HAP-1 (cell line): ENCODE data around the gene ADGRL3.

ENCODE experiments used
- DNase-seq, 2 experiments: peaks; one replicate each; pipeline ENCODE4 v3.0.0-alpha.2; 2016 to 2020; ENCODE audit warnings: low spot score in 2 of 2
- H3K27me3 ChIP-seq: fragments of 250-450 bp; sonication (Bioruptor Pico); 2 replicates; pipeline ENCODE4 v1.5.1; 2020; ENCODE audit warnings: low read depth, mild to moderate bottlenecking, moderate library complexity
- H3K36me3 ChIP-seq: fragments of 250-450 bp; sonication (Bioruptor Pico); replicated peaks from 2 replicates; pipeline ENCODE4 v1.5.1; 2020; ENCODE audit warnings: mild to moderate bottlenecking
- H3K4me1 ChIP-seq: fragments of 250-450 bp; sonication (Bioruptor Pico); 2 replicates; pipeline ENCODE4 v1.5.1; 2020; ENCODE audit warnings: mild to moderate bottlenecking
- H3K4me3 ChIP-seq: fragments of 250-450 bp; sonication (Bioruptor Pico); 2 replicates; pipeline ENCODE4 v1.5.1; 2020; ENCODE audit warnings: mild to moderate bottlenecking, moderate library complexity
- H3K9me3 ChIP-seq: fragments of 250-450 bp; sonication (Bioruptor Pico); 2 replicates; pipeline ENCODE4 v1.5.1; 2020; ENCODE audit warnings: mild to moderate bottlenecking, moderate library complexity
- in situ Hi-C: fragments of 300-500 bp; cut with MboI; formaldehyde crosslinking; loops from 3 replicates; pipeline ENCODE4 v1.14.3; 2020; ENCODE audit warnings: low sequenced_read_pairs, inconsistent platforms, mixed read lengths

Gene ADGRL3

GRCh38 chr4:61217222-61217621 lies 17.1 kb downstream of the ADGRL3 start:
- H3K27me3 ChIP-seq, result no peaks in the 10 kb centered on the region
- DNase-seq, result no peak
- no peak overlapping the region for H3K4me3 ChIP-seq
- in situ Hi-C loops, result no loop called here
- no peaks in the 10 kb centered on the region for H3K36me3 ChIP-seq
- H3K4me1 ChIP-seq, result no peaks in the 10 kb centered on the region
- H3K9me3 ChIP-seq, result no peaks in the 10 kb centered on the region

GRCh38 chr4:61220556-61220955 lies 20.4 kb downstream of the ADGRL3 start:
- H3K36me3 ChIP-seq, result no peaks in the 10 kb centered on the region
- H3K9me3 ChIP-seq, result no peaks in the 10 kb centered on the region
- no peaks in the 10 kb centered on the region for H3K4me1 ChIP-seq
- no peaks in the 10 kb centered on the region for H3K27me3 ChIP-seq
- no peak overlapping the region for H3K4me3 ChIP-seq
- DNase-seq, result no peak
- in situ Hi-C loops, result no loop called here

GRCh38 chr4:61223385-61223784 lies 23.3 kb downstream of the ADGRL3 start:
- Histone ChIP-seq H3K9me3 (no peaks in the 10 kb centered on the region), H3K4me3 (no peak overlapping the region), H3K27me3 (no peaks in the 10 kb centered on the region), H3K4me1 (peaks cover 13% of the 10 kb centered on the region), H3K36me3 (no peaks in the 10 kb centered on the region)
- in situ Hi-C loops, result no loop called here
- no peak for DNase-seq

- H3K4me3 ChIP-seq, result no peak overlapping the region
- no peaks in the 10 kb centered on the region for H3K9me3 ChIP-seq
- DNase-seq, result no peak
- in situ Hi-C loops, result no loop called here
- H3K36me3 ChIP-seq, result no peaks in the 10 kb centered on the region
- H3K27me3 ChIP-seq, result no peaks in the 10 kb centered on the region
- H3K4me1 ChIP-seq, result peaks cover 13% of the 10 kb centered on the region
Observed at GRCh38 chr4:61224573-61224972, 24.4 kb downstream of the ADGRL3 start.

DNA sequence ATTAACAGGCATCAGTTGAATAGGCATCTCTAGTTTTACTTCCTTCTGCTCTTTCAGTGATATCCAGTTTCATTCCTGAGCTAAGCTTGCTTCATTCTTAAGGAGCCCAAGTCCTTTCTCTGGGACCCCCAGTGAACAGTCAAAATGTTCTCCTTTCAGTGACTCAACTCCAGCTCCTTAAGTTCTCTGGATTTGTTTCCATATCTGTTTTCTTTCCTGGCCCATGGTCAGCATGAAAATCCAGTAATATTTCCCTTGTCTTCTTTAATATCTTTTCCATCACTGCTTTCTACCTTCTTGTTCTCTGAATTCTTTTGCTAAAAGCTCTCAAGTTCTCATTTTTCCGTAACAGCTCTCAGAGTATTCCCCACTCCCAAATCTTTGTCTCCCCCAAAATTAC lies 25.5 kb downstream of the ADGRL3 start:
- Histone ChIP-seq H3K9me3 (no peaks in the 10 kb centered on the region), H3K4me1 (peaks cover 13% of the 10 kb centered on the region), H3K27me3 (no peaks in the 10 kb centered on the region), H3K4me3 (no peak overlapping the region), H3K36me3 (no peaks in the 10 kb centered on the region)
- no peak for DNase-seq
- in situ Hi-C loops, result no loop called here

DNA sequence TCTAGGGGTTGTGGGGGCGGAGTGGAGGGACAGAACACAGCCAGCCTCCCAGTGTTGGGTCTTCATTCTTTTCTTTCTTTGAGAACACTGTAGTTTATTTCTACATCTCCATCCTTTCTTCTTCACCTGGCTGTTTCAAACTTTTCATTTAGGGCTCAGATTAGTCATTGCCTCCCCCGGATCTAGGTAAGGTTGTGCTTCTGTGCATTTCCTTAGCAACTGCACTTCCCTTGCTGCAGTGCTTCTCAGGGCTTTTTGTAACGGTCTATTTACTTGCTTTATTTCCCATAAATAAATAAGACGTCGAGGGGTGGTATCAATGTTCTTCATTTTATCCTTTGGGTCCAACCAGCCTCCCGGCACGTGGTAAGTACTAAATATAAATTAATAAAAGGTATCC lies 31.3 kb downstream of the ADGRL3 start:
- H3K4me1 ChIP-seq, result peaks cover 6% of the 10 kb centered on the region
- H3K27me3 ChIP-seq, result no peaks in the 10 kb centered on the region
- no peak for DNase-seq
- H3K36me3 ChIP-seq, result no peaks in the 10 kb centered on the region
- in situ Hi-C loops, result no loop called here
- no peaks in the 10 kb centered on the region for H3K9me3 ChIP-seq
- no peak overlapping the region for H3K4me3 ChIP-seq

- Histone ChIP-seq H3K27me3 (no peaks in the 10 kb centered on the region), H3K9me3 (no peaks in the 10 kb centered on the region), H3K4me3 (no peak overlapping the region), H3K4me1 (no peaks in the 10 kb centered on the region; the same call in 1 of the 2 replicates), H3K36me3 (no peaks in the 10 kb centered on the region)
- DNase-seq, result peak in 1 of 2 experiments; percentile 57
- in situ Hi-C loops, result no loop called here
Observed at GRCh38 chr4:61239250-61239649, 39.1 kb downstream of the ADGRL3 start.

DNA sequence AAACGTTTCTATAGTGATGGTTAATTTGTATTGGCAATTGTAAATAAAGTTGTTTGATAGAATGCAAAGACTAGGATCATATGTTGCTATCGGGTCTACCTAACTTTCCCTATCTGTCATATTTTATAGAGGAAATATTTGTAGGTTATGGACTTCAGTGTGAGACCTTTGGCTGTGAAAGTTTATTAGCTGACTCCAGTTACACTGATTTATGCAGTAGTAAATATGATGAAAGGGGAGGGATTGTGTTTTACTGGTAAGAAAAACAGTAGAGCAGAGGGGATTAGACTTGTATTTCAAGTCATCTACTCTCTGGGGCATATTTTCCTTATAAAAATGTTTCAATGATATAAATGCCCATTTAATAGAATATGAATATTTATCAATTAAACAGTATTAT lies 43.8 kb downstream of the ADGRL3 start:
- in situ Hi-C loops, result no loop called here
- DNase-seq, result no peak
- no peak overlapping the region for H3K4me3 ChIP-seq

DNA sequence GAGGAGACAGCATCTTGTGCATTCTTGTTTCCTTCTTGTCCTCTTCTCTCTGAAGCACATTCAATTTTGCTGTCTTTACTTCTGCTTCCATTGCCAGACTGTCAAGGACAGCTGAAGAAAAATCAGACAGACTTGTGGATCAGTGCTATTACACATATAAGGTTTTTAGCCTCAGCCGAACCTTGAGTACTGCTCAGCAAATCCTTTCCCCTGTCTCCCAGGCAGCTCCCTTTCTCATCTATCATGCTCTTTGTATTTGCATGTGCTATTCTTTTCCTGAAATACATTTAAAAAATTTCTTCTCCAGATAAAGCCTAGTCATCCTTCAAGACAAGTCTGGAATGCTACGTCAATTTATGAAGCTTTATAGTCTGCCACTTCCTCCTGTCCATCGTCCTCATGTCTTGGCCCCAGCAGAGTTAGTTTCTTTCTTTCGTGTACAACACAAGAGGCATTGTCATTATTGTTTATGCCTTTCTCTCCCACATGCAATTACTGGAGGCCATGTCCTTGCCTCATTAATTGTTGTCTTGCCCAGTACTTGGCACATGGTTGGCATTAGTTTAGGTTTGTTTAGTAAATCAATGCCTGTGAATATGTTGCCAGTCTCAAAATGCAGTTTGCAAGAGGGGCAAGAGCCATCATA lies 45.1 kb downstream of the ADGRL3 start:
- H3K4me1 ChIP-seq, result peaks cover 8% of the 10 kb centered on the region
- in situ Hi-C loops, result no loop called here
- DNase-seq, result no peak
- H3K36me3 ChIP-seq, result no peaks in the 10 kb centered on the region
- no peaks in the 10 kb centered on the region for H3K9me3 ChIP-seq
- H3K27me3 ChIP-seq, result no peaks in the 10 kb centered on the region
- H3K4me3 ChIP-seq, result no peak overlapping the region

More for the DNA sequence above, 43.8 kb downstream of the ADGRL3 start:
- H3K4me1 ChIP-seq, result peaks cover 1% of the 10 kb centered on the region
- H3K9me3 ChIP-seq, result no peaks in the 10 kb centered on the region
- no peaks in the 10 kb centered on the region for H3K27me3 ChIP-seq
- H3K36me3 ChIP-seq, result no peaks in the 10 kb centered on the region

DNA sequence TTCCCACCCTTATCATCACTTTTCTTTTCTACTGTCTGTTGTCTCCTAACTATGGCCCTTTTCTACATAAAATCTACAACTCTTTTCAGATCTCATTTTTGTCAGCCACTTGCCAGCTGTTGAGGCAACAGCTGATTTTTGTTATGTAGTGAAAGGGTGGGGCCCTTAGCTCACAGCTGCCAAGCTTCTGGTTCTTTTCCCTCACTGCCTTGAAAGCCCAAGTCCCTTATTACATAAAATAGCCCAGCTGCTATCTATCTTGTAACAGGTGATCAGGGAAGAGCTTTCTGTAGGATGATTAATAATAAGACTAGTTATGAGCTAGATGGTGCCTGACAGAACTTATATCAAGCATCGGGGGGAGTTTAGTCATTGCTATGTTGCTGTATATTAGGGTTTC lies 45.9 kb downstream of the ADGRL3 start:
- Histone ChIP-seq H3K4me1 (peaks cover 8% of the 10 kb centered on the region), H3K36me3 (no peaks in the 10 kb centered on the region), H3K4me3 (no peak overlapping the region), H3K27me3 (no peaks in the 10 kb centered on the region), H3K9me3 (no peaks in the 10 kb centered on the region)
- in situ Hi-C loops, result no loop called here
- no peak for DNase-seq

- in situ Hi-C loops, result no loop called here
Observed at GRCh38 chr4:61248705-61249104, 48.6 kb downstream of the ADGRL3 start.

DNA sequence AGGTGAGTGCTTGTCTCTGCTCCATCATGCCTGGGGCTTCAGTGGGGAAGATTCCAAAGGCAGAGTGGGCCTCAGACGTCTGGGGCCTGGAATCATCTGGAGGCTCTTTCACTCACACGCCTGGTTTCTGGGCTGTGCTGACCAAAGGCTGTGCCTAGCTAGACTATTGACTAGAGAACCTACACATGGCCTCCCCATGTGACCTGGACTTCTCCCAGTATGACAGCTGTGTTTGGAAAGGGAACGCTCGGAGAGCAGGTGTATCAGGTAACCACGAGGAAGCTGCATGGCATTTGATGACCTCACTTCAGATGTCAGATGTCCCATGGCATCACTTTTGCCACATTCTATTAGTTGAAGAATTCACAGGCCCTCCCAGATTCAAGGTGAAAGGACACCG lies 51.0 kb downstream of the ADGRL3 start:
- H3K9me3 ChIP-seq, result no peaks in the 10 kb centered on the region
- no peak overlapping the region for H3K4me3 ChIP-seq
- in situ Hi-C loops, result no loop called here
- DNase-seq, result no peak
- H3K4me1 ChIP-seq, result peaks cover 8% of the 10 kb centered on the region
- H3K36me3 ChIP-seq, result no peaks in the 10 kb centered on the region
- H3K27me3 ChIP-seq, result no peaks in the 10 kb centered on the region

More at GRCh38 chr4:61248705-61249104, 48.6 kb downstream of the ADGRL3 start:
- H3K4me1 ChIP-seq, result peaks cover 8% of the 10 kb centered on the region
- H3K9me3 ChIP-seq, result no peaks in the 10 kb centered on the region
- no peak for DNase-seq
- H3K36me3 ChIP-seq, result no peaks in the 10 kb centered on the region
- H3K4me3 ChIP-seq, result no peak overlapping the region
- no peaks in the 10 kb centered on the region for H3K27me3 ChIP-seq

DNA sequence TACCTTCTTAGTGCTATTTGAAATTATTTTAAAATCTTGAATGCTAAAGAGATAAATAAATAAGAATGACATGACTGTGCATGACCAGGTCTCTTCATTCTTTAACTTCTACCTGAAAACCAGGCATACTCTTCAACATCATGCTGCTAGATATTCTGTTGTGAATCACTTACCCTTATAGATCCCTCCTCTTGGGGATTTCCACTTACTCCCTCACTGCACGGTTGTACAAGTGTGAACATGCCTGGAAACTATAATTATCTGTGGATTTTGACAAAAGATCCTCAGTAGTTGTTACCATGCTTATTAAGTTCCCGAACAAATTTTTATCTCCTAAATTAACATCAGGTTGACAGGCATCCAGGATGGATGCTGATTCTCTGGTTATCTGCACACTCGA lies 54.3 kb downstream of the ADGRL3 start:
- no peaks in the 10 kb centered on the region for H3K27me3 ChIP-seq
- peaks cover 2% of the 10 kb centered on the region for H3K4me1 ChIP-seq
- in situ Hi-C loops, result no loop called here
- H3K9me3 ChIP-seq, result no peaks in the 10 kb centered on the region
- no peaks in the 10 kb centered on the region for H3K36me3 ChIP-seq
- DNase-seq, result no peak
- H3K4me3 ChIP-seq, result no peak overlapping the region

DNA sequence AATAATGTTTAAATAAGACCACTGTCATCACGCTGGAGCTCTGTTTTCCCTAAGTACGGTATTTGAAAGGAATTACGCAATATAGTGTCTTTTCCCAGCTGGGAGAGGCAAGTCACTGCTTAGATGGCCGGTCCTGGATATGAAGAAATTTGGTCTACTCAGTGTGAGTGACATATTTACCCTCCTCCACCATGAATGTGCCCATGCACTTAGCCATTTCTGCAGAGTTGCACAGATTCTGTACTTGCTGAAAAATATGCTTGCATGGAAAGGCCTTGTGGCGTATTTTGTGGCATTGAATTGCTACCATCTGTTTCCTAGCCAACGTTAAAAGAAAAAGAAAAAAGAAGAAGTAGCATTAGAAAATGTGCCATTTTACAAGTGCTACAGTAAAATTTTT lies 73.1 kb downstream of the ADGRL3 start:
- Histone ChIP-seq H3K9me3 (no peaks in the 10 kb centered on the region), H3K4me3 (no peak overlapping the region), H3K27me3 (no peaks in the 10 kb centered on the region), H3K36me3 (no peaks in the 10 kb centered on the region), H3K4me1 (peaks cover 17% of the 10 kb centered on the region)
- in situ Hi-C loops, result no loop called here
- no peak for DNase-seq

- Histone ChIP-seq H3K9me3 (no peaks in the 10 kb centered on the region), H3K36me3 (no peaks in the 10 kb centered on the region), H3K27me3 (no peaks in the 10 kb centered on the region), H3K4me3 (no peak overlapping the region), H3K4me1 (peaks cover 13% of the 10 kb centered on the region)
- DNase-seq, result no peak
- in situ Hi-C loops, result no loop called here
Observed at GRCh38 chr4:61274286-61274685, 74.2 kb downstream of the ADGRL3 start.
